DMS114 treated with DMSO at 0.1 percent for 48 hours (cell line): ENCODE results near the gene SMPX.
"Not testable (repeated sequence)": the region's sequence is repeated elsewhere in the genome, so short reads cannot be mapped to it uniquely, and the experiment has no call there.

ENCODE experiments used
- DNase-seq: peaks from one replicate; lab custom pipeline; 2025; ENCODE audit not compliant: unreplicated experiment; lab: John Stamatoyannopoulos, UW

The SMPX gene

DNA sequence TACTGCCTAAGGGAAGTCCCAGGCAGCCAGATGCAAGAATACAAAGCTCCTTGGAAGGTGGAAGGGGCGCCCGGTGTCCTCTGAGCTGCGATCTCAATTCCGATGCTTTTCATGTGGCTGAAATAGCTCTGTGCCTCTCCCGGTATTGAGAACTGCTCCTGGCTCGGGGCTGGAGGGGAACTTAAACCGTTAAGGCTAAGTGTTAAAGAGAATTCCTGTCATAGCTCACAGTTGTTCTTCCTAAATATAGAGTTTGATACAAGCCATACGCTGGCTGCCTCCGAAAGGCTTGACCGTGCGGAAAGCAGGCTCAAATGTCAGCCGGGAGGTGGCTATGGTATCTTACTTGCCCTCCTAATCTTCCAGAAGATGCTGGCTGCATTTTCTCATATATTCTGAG is at the start of gene SMPX:
TSS of gene SMPX (minus strand) at position 157 of the 400 bp plus-strand sequence. CDS start 3,826 bp downstream, outside the sequence.
- DNase-seq, result no peak

DNA sequence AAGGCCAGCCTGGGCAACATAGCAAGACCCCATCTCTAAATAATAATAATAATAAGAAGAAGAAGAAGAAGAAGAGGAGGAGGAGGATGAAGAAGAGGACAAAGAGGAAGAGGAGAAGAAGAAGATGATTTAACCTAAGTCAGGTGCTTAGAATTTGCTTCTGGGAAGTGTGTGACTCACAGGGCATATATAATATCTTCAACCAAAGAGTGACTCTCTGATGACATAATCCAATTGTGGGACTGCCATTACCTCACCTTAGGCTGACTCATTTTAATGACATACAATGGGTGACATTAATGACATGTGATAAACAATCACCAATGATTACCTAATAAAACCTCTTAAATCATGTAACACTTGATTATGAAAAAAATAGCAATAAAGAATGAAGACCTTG is 48.8 kb upstream of the SMPX start:
- DNase-seq, result no peak

DNA sequence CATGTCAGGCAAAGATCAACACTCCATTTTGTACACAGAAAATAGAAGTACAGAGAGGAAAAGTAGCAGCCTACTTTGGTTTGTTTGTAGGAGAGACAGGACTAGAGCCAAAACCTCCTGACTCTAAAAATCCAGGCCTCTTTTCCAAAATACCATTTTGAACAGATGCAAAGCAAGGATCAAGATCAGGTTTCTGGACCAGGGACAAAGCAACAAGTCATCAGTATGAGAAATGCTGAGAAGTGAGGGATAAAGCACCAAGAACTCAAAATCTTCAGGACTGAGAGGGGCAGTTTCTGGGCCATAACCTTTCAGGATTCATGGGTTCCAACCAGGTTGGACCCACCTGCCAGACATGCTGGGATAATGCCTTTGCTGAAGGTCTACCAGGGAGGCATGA is 44.9 kb upstream of the SMPX start:
- DNase-seq, result no peak

DNA sequence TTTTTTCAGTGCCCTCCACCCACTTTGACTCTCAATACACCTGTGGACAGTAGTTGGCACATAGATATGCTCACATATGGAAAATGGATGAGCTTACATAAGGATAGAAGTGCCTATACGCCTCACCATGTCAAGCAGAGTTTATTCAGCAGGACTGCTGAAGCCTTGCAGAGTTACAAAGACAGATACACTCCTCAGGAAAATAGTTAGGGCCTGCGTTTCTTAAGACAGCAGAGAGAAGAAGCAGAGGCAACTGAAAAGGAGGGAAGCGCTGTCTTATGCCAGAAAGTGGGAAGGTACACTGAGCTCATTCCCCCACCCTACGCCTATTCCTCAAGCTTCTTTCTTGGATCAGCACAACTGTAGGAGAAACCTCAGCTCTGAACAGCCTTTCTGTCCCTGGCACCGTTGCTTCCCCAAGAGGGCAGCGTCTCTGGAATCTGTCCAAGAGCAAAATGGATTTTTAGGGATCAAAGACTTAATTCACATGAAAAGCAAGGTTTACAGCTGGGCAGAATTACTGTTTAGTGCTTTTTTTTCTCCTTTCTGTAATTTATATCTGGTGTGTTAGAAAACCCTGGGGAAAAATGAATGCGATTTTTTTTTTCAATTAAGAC is 44.2 kb upstream of the SMPX start:
- DNase-seq, result no peak

DNA sequence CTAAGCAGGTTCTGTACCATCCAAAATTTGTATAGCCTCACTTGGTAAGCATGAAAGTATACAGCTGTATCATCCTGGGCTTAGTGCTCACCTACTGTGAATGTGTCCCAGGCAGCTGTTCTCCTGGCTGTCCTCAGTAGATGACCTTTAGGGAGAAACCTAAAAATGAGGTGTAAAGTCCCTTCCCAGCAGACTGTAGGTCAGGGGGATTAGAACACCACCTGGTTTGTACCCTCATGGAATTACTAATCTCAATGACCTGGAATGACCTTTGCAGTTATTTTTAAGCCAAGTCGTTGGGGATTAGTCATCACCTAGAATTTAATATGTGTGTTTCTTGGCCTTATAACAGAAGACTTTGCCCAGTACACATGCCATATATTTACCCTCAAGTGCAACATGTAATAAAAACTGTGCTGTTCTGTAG is 42.4 kb upstream of the SMPX start:
- no peak for DNase-seq

DNA sequence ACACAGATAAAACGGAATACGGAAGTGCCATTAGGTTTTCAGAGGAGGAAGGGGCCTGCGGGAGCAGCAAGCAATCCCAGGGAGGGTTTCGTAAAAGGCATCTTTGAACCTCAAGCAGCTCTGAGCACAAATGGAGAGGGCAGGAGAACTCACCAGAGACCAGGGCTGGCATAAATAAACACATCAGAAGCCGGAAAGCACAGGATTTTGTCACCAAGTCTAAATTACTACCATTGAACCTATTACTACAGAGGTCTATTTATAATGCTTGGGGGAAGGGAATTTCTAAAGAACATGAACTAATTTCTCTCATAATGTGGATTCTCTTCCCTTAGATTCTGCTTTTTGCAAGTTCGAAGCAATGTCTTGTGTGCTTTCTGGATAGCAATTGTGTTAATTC is 41.9 kb upstream of the SMPX start:
- DNase-seq, result no peak

DNA sequence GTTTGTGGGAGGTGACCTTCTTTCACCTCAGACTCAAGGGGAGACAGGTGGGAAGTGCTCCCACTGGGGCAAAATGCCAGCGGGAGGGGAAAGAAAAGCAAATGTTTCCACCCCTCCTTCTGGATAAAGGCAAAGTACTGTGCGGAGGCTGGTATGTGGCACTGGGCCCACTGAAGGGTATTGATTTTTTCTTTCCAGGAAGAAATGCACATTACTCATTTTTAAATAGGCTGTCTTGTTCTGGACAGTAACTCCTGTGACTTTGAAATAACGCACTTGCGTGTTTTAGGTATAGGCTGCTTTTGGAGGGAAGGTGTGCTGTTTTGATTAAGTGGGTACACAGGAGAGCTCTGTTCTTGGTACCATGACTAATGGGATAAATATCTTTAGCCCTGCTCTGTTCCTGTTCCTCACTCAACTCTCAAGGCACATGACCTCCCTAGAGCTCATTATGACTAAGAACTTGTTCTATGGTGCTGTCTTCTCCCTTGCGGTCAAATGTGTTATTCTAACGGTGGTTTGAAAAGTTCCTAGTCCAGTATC is 40.8 kb upstream of the SMPX start:
- DNase-seq, result no peak

DNA sequence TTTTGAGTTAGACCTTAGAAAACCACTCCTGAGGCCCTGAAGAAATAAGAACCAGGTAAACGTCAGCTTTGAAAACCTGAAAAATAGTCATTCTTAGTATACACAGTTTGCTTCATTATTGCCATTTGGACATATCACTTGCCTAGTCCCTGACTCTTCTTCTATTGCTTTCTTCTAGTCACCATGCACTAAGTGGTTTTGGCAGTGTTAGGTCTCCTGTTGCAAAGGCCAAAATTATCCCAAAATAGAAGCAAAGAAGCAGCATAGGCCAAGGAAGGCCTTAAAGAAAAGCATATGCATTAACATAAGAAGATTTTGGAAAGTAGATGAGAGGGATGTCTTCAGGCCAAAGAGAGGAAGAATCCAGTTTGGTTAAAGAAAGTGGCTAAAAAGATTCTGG is 24.1 kb upstream of the SMPX start:
- DNase-seq, result no peak

DNA sequence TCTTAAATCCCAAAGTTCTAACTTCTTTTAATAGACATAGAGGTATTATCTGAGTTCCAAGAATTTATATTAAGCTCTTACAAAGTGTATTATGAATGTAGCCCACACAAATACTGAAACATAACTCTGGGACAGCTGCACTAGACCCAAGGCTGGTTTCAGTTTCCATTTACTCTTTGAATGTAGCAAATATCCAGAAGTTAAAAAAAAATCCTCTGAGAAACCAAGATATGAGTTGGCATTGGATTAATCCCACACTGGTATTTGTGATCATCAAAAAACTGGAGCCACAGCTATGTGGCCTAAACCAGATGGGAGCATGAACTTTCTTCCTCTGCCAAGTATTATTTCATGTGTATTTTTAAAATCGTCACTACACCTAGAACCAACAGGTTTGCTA is 23.6 kb upstream of the SMPX start:
- no peak for DNase-seq

DNA sequence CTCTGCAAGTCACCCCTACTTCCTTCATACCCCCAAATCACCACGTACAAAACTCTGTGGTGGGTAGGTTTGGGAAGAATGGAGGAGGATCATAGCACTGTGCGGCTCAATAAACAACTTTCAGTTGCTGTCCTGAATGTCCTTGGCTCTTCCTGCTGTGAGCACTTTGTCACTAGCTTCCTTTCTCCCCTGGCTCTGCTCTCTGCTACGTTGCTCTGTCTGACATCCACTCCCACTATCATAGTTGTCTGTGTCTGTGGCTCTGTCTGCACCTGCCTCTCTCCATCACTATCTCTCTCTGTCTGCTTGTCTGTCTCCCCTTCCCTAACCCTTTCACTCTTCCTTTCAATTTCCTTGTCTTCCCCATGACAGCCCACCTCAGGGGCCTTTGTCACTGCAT is 21.2 kb upstream of the SMPX start:
- no peak for DNase-seq

DNA sequence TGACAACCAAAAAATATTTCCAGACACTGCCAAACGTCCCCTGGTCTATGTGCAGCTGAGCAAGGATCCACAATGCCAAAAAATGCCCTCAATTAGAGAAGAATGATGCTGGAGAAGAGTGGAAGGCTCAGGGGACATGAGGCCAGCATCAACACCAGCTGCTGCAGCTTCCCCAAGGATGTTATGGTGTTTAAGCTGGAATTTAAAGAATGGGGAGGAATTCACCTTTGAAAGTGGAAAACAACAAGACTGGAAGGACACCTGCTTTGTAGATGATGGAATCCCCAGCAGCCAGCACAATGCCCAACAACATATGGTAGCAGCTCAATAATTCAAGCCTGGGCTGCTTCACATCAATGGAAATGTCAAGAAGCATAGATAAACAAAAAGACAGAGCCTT is 20.3 kb upstream of the SMPX start:
- no peak for DNase-seq

DNA sequence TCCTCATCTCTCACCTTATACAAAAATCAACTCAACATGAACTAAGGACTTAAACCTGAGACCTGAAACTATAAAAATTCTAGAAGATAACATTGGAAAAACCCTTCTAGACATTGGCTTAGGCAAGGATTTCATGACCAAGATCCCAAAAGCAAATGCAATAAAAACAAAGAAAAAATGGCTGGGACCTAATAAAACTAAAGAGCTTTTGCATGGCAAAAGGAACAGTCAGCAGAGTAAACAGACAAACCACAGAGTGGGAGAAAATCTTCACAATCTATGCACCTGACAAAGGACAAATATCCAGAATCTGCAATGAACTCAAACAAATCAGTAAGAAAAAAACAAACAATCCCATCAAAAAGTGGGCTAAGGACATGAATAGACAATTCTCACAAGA is 17.2 kb upstream of the SMPX start:
- DNase-seq, result not testable (repeated sequence)

DNA sequence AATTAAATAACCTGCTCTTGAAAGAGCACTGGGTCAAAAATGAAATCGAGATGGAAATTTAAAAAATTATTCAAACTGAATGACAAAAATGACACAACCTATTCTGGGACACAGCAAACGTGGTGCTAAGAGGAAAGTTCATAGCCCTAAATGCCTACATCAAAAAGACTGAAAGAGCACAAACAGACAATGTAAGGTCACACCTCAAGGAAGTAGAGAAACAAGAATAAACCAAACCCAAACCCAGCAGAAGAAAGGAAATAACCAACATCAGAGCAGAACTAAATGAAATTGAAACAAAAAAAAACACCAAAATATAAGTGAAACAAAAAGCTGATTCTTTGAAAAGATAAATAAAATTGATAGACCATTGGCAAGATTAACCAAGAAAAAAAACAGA is 15.1 kb upstream of the SMPX start:
- not testable (repeated sequence) for DNase-seq

DNA sequence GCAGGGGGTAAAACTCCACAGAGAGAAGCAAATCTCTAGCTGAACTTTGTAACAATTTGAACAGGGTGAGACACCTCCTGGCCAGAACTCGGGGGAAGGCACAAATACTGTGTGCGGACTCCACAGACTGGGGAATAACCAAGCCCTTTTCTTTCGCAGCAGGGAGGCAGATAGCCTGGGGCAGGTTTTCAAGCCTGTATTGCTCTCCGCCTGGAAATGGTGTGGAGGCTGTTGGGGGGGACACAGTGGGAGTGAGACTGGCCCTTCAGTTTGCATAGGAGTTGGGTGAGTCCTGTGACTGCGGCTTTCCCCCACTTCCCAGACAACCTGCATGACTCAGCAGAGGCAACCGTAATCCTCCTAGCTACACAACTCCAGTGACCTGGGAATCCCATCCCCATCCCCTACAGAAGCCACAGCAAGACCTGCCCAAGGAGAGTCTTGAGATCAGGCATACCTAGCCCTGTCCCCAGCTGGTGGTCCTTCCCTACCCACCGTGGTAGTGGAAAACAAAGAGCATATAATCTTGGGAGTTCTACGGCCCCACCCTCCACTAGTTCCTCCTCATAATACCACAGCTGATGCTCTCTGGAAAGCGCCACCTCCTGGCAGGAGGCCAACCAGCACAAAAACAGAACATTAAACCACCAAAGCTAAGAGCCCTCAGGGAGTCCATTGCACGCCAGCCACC is 12.9 kb upstream of the SMPX start:
- DNase-seq, result no peak

DNA sequence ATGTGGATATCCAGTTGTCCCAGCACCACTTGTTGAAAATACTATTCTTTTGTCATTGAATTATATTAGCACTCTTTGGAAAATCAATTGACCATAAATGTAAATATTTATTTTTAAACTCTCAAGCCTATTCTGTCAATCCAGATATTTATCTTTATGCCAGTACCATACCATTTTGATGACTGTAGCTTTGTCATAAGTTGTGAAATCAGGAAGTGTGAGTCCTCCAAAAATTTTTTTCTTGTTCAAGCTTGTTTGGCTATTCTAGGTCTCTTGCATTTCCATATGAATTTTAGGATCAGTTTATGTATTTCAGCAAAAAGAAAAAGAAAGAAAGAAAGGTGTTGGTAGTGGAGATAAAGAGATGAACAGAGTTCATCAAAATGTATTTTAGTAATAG is 8.2 kb upstream of the SMPX start:
- DNase-seq, result no peak

DNA sequence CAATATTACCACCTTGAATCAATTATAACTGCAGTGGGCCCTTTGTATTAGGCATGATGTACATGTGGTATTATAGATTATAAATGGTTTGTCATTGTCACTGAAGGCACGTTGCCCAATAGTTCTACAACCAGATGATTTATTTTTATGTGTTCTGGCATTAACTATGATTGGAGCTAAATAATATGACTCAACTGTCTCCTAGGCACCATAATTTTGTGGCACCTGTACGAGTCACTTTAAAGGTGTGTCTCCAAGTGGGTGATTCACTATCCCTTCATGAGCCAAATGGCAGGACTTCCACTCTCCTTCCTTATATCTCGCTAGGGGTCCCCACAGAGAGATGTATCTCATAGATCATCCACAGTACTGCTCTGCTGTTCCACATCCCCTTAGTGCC is 6.1 kb upstream of the SMPX start:
- DNase-seq, result no peak

DNA sequence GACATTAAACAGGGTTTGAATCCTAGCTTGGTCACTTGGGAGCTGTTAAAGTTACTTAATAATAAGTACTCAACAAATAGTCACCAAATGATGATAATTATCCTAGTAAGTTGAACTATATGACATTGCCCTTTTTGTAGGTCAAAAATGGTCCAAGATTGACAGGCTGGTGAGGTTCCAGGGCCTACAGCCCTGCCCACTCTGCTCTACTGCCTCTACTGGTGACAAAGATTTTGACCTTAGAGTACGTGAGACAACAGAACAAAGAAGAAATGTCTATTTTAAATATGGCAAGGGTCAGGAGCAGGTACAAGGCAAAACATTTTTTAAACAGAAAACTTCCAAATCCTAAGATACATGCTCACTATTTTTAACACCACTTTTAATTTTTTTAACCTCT is 572 bp upstream of the SMPX start:
- no peak for DNase-seq

DNA sequence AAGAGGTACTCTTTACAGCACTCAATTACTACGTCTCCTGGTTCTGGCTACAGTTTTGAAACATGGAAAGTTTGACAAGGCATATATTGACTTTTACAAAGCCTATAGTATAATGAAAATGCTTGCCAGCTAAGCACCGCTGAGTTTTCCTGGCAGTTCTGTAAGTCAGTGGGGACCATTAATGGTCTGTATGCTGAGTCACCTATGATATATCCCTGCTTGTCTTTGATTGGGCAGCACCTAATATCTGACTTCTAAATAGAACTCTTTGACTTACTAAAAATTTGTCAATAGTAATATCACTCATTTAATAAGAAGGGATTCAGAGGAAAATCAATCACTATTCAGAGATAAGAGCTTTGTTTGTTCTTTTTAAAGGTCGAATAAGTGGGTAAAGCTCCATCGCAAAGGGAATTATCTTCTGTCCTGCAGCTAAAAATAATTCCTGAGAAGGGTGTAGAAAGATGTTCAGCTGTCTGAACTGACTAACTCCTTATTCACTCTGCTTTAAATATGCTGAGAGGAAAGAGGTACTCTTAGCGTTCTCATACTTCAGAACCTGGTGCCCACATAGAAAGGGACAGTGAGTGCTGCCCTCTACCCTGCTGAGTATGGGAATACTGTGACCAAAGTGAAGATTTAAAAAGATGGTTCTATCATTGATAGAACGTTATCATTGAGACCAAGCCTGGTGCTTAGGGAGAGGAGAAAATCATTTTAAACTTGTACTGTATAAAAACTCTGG is 959 bp downstream of the SMPX start:
- no peak for DNase-seq

DNA sequence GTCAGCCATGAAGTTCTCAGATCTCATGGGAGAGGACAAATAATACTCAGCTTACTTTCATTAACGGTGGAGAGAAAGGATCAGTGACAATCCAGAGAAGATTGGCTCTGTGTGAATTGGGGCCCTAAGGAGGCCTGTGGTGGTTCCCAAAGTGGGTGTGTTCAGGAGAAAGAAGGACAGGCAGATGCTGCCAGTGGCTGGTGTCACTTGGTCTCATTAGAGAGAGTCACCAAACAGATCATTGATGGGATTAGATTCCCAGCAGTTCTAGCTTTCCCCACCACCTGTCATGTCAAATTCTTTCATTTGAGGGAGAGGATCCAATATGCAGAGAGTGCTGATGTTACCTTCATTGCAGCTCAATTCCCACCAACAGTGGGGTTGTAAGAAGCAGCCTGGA is 8.0 kb downstream of the SMPX start:
- DNase-seq, result no peak

DNA sequence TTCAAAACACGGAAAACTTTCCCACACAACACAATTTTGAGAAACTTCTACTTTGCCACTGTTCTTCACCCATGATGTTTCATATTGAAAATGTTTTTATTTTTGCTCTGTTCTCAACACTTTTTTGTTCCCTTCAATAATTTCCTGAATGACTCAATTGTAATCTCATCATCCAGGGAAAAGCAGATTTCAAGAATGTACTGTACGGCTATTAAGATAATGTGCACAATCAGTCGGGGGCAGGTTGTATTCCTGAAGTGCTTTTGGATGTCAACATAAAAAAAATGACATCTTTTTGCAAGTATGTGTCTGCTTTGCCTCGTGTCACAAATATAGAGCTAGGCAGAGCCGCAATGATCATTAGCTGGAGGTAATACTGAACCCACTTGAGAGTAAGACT is 9.7 kb downstream of the SMPX start:
- no peak for DNase-seq

DNA sequence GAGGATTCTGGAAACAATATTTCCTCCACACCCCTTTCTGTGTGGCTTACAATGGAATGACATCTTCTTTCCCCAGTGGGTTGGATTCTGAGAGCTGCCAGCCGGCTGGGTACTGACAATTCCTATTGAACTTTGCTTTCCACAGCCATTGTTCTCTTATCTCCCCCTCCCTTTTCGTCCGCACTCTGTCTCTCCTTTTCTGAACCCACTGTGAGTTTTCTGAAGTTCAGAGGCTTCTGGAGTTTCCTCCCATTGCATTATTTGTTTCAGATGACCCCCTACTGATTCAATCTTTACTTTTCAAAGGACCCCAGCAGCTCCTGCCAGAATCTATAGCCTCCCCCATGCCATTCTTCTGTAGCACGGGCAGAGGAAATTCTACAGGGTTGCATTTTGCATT is 10.4 kb downstream of the SMPX start:
- no peak for DNase-seq

DNA sequence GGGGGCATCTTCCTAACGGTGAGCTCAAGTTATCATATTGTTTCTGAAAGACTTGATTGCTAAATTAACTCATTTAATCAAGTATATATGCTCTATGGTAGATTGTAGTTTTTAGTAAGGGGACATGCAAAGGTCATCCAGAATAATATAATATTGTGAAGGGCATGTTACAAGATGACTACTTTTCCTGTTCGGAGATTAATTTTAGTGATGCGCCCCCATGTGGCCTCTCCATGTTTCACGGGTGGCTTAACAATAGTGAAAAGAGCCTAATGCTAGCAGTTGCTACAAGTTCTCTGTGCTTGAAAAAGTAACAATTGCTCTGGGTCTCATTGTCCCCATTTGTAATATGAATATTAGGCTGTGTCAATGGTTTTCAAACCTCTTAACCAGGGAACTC is 12.2 kb downstream of the SMPX start:
- DNase-seq, result no peak
